Adipocyte (in vitro differentiated cells): ENCODE results near the gene VPS29.
A peak's percentile ranks its signal among the peaks of the same experiment; 100 is the strongest.
"Not testable (repeated sequence)": the region's sequence is repeated elsewhere in the genome, so short reads cannot be mapped to it uniquely, and the experiment has no call there.

Experiments used
- DNase-seq: peaks from one replicate; pipeline ENCODE4 v3.0.0-alpha.2; 2015; ENCODE audit warnings: low read depth
- H3K27me3 ChIP-seq: replicated peaks from 2 replicates; pipeline ENCODE4 v1.7.0; 2013; ENCODE audit warnings: mild to moderate bottlenecking, low read length, moderate library complexity; ENCODE audit not compliant: control insufficient read depth, insufficient read depth
- H3K36me3 ChIP-seq: 2 replicates; pipeline ENCODE4 v1.7.0; 2013; ENCODE audit warnings: low read length, mild to moderate bottlenecking, moderate library complexity; ENCODE audit not compliant: control insufficient read depth, insufficient read depth, severe bottlenecking
- H3K4me1 ChIP-seq: 2 replicates; pipeline ENCODE4 v1.7.0; 2013; ENCODE audit warnings: mild to moderate bottlenecking, low read length, moderate library complexity; ENCODE audit not compliant: control insufficient read depth, insufficient read depth
- H3K4me3 ChIP-seq: 2 replicates; pipeline ENCODE4 v1.7.0; 2013; ENCODE audit warnings: mild to moderate bottlenecking, low read length, moderate library complexity
- H3K9ac ChIP-seq: 2 replicates; pipeline ENCODE4 v1.7.0; 2013; ENCODE audit warnings: mild to moderate bottlenecking, low read length, moderate library complexity
- H3K9me3 ChIP-seq: 2 replicates; pipeline ENCODE4 v1.7.0; 2013; ENCODE audit warnings: mild to moderate bottlenecking, low read length, moderate library complexity; ENCODE audit not compliant: control insufficient read depth

VPS29 gene

DNA sequence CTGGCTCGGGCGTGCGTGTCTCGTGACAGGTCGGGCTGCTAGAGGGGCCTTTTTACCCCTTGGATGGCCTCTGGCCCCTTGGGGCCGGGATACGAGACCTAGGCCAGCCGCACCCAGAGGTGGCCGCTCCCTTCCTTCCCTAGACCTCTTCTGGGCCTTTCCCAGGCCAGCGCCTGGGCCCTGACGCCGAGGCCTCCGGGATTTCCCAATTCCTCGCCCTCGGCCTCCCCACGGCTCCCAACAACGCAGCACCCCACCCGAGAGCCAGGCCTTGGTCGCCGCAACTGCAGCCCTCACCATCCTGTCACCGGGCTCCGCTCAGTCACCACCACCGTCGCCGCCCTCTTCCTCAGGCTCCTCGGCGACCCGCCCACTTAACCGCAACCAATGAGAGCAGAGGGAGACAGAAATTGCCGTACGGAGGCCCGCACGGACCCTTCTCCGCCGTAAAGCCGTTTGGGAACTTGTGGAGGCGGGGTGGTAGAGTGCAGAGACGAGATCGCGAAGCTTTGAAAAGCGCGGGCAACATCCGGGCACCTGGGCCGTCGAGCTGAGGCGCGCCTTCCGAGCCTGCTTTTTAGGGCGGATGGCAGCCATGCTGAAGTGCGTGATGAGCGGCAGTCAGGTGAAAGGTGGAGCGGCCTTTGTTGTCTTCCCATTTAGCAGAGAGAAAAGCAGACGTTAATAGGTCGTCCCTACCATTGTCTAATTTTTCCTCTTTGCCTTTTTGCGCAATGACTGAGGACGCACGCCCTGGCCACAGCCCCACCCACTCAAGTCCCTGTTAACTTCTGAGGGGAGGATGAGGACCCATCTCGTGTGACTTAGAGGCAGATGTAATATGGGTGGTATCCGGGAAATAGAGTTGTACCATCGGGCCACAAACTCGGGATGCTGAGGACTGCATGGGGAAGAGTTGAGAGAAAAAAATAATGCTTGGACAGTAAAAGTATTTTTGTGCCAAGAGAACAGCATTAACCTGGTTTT is at the start of gene VPS29, which contains the start of gene RAD9B:
TSS of gene VPS29 (minus strand) at position 360 of the 987 bp plus-strand sequence. CDS start at position 300, 60 bp downstream.
TSS of gene RAD9B (plus strand) at position 580 of the 987 bp plus-strand sequence. CDS start at position 587, 7 bp downstream.
- peak within 1 kb of the TSS; percentile 92 for H3K9ac ChIP-seq
- no peaks in the 10 kb centered on the region for H3K27me3 ChIP-seq
- peaks cover 34% of the 10 kb centered on the region for H3K4me1 ChIP-seq
- peak within 1 kb of the TSS; percentile 94 for H3K4me3 ChIP-seq
- no peaks in the 10 kb centered on the region for H3K36me3 ChIP-seq
- DNase-seq: peak; percentile 99
- no peaks in the 10 kb centered on the region for H3K9me3 ChIP-seq

DNA sequence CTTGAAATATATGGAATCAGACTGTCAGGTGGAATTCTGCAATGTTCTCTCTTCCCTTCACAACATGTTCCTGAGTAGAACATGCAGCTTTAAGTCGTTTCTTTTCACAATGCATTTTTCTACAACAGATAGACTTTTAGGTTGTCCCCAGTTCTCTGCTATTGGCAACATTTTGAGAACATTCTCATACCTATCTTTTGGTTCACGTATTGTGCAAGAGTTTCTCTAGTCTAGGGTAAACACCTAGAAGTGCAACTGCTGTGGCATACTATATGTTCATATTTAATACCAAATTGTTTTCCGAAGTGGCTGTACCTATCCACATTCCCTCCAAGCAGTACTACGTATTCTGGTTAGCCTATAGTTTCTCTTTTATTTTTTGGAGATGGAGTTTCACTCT is 49.1 kb upstream of the VPS29 start:
- no peak overlapping the region for H3K9ac ChIP-seq
- peaks cover 8% of the 10 kb centered on the region for H3K36me3 ChIP-seq
- H3K4me3 ChIP-seq: no peak overlapping the region
- peaks cover 57% of the 10 kb centered on the region for H3K4me1 ChIP-seq
- H3K9me3 ChIP-seq: no peaks in the 10 kb centered on the region
- DNase-seq: no peak
- H3K27me3 ChIP-seq: no peaks in the 10 kb centered on the region

DNA sequence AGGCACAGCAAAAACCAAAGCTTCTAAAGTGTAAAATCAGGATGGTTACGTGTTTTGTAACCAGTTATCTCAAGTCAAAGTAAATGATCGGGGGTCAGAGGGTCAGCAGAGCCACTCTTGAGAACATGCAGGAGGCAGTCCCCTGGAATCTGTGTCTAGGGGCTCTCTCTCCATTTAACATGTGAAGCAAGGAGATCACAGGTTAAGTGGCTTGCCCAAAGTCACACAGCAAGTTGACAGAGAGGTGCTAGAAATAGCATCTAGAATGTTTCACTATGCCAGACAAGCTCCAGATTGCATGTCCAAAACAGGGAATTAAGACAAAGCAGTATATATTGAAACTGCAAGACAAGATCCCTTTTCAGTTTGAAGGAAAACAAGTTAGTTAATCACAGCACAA is 47.8 kb upstream of the VPS29 start:
- no peaks in the 10 kb centered on the region for H3K27me3 ChIP-seq
- peaks cover 15% of the 10 kb centered on the region for H3K36me3 ChIP-seq
- H3K9ac ChIP-seq: no peak overlapping the region
- no peak overlapping the region for H3K4me3 ChIP-seq
- no peak for DNase-seq
- peaks cover 57% of the 10 kb centered on the region for H3K4me1 ChIP-seq
- no peaks in the 10 kb centered on the region for H3K9me3 ChIP-seq

DNA sequence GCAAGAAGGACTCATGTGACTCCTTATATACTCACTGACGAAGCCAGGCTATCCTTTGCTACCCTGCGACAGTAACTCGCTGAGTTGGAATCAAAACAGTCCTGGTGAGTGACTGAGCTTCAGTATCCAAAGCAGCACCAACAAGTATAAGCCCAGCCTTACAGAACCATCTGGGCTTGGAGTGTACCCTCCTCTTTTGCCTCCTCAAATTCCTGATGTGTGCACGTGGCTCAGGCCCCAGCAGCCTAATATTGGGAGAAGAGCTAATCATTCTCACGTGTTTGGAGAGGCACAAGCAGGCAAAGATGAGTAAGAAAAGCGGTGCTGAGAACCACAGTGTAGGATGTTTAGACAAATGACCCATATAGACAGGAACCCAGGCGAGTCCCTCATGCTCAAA is 46.8 kb upstream of the VPS29 start:
- no peaks in the 10 kb centered on the region for H3K9me3 ChIP-seq
- peaks cover 15% of the 10 kb centered on the region for H3K36me3 ChIP-seq
- H3K9ac ChIP-seq: peak overlapping the region; percentile 27
- peaks cover 58% of the 10 kb centered on the region for H3K4me1 ChIP-seq
- H3K27me3 ChIP-seq: no peaks in the 10 kb centered on the region
- DNase-seq: peak; percentile 41
- no peak overlapping the region for H3K4me3 ChIP-seq

DNA sequence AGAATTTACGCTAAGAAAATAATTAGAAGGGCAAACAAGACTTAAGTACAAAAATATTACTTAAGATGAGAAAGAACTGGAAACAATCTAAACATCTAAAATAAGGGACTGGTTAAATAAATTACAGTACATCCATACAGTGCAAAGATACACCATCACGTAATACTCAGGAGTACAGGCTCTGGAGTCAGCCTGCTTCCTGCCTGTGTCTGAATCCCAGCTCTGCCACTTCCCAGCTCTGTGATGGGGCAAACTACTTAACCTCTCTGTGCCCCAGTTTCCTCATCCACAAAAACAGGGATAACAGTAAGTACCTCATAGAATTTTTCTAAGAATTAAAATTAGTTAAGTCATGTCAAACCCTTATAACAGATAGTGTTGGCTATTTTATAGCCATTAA is 45.2 kb upstream of the VPS29 start:
- peaks cover 68% of the 10 kb centered on the region for H3K4me1 ChIP-seq
- peak overlapping the region; percentile 20 for H3K4me3 ChIP-seq
- peaks cover 15% of the 10 kb centered on the region for H3K36me3 ChIP-seq
- no peaks in the 10 kb centered on the region for H3K27me3 ChIP-seq
- no peak for DNase-seq
- no peak overlapping the region for H3K9ac ChIP-seq
- H3K9me3 ChIP-seq: no peaks in the 10 kb centered on the region

DNA sequence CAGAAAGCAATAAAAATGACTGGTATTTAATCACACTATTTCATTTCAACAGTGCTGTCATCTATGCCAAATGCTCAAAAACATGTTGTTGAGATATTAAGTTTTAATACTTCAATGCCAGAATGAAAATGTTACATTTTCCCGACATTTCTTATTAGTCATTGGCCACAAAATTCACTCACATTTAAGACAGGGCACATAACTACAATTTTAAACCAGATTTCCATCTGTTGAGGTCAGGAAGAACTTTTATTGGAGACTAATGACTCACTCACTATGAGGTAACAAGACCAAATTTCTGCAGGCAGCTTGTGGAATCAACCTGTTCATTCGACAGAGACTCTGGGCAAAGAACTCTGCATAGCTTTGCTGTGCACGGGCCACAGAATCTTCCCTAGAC is 44.4 kb upstream of the VPS29 start:
- Histone ChIP-seq H3K4me3 (peak overlapping the region; percentile 15), H3K9ac (peak overlapping the region; percentile 60), H3K4me1 (peaks cover 64% of the 10 kb centered on the region), H3K36me3 (peaks cover 15% of the 10 kb centered on the region), H3K9me3 (no peaks in the 10 kb centered on the region), H3K27me3 (no peaks in the 10 kb centered on the region)
- DNase-seq: peak; percentile 76

DNA sequence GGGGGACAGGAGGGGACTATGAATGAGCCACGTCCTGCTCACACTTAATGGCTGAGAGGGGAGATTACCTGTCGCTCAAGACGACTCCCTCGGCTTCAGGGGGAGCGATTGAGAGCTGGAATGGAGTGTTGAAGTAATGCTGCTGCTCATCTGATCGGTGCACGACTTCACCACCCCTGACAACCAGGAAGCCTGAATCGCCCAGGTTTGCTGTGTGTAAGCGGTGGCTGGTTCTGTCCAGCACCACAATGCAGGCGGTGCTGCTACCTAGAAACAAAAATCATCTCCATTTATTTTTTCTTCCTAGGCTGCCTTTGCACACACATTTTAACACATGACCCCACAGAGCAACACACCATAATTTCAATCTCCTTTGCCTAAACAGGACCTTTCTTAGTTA is 43.9 kb upstream of the VPS29 start:
- Histone ChIP-seq H3K4me3 (peak overlapping the region; percentile 15), H3K9me3 (no peaks in the 10 kb centered on the region), H3K4me1 (peaks cover 64% of the 10 kb centered on the region), H3K36me3 (peaks cover 11% of the 10 kb centered on the region), H3K27me3 (no peaks in the 10 kb centered on the region), H3K9ac (peak overlapping the region; percentile 60)
- DNase-seq: no peak

DNA sequence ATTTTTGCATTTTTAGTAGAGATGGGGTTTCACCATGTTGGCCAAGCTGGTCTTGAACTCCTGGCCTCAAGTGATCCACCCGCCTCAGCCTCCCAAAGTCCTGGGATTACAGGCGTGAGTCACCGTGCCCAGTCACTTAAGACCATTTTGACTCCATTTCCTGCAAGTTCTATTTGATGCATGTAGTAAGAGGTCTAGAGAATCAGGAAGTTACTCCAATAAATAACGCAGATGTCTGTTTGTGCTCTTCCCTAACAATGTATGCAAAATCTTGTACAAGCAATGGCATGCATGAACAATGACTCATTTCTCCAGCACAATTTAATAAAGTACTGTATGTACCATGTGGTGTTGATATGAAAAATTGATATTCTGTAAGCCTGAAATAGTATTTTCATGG is 43.3 kb upstream of the VPS29 start:
- H3K27me3 ChIP-seq, H3K36me3 ChIP-seq, H3K9me3 ChIP-seq: not testable (repeated sequence)
- Histone ChIP-seq H3K4me3 (peak overlapping the region; percentile 15), H3K4me1 (peaks cover 64% of the 10 kb centered on the region), H3K9ac (peak overlapping the region; percentile 60)
- DNase-seq: peak; percentile 55

DNA sequence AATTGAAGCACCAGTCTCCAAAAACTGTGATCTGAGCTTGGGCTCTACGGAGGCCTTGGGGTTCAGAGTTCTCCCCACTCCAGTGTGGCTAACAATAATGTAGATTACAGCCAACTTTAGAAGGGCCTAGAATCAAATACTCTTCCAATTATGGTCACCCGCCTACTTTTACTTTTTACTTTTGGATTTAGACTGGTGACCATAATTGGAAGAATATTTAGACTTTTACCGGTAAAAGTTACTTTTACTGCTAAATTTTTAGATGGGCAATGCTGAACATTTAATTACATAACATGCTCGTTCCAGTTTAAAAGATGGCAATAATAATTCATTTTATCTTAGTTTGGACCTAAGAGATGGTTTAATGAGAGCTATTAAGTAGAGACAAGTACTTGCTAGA is 42.1 kb upstream of the VPS29 start:
- Histone ChIP-seq H3K9ac (peak overlapping the region; percentile 75), H3K27me3 (no peaks in the 10 kb centered on the region), H3K9me3 (no peaks in the 10 kb centered on the region), H3K36me3 (peaks cover 15% of the 10 kb centered on the region), H3K4me3 (peak overlapping the region; percentile 32), H3K4me1 (peaks cover 55% of the 10 kb centered on the region)
- DNase-seq: no peak

DNA sequence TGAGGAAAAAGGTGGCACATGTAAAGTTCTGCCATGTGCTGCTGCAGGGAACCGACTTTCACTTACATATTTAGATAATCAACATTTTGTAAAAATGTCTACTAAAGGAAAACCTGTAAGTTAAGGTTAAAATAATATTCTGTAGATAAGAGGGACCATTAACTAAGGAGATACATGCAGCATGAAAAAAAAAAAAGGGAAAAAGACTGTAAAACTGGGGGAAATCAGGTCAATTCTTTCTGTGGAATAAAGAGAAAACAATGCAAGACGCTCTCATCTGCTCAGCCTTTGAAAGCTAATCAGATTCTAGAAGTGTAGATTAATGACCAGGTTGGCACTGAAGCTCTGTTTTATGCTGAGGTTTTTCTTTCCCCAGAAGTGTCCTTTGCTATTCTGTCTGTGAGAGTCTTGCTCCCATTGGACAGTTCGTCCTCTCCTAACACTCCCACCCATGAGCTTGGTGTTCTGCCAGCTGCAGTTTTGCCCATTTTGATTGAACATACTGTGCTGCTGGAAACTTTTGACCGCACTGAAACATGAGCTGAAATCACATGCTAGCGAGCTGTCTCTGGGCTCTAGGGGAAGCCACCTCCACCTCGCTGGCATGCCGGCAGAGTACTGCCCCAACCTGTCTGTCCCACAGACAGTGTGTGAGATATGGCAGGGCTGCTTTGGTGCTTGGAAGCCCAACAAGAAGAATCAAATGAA is 41.5 kb upstream of the VPS29 start:
- DNase-seq: no peak
- Histone ChIP-seq H3K9ac (peak overlapping the region; percentile 75), H3K36me3 (peaks cover 20% of the 10 kb centered on the region), H3K4me1 (peaks cover 50% of the 10 kb centered on the region), H3K9me3 (no peaks in the 10 kb centered on the region), H3K4me3 (peak overlapping the region; percentile 32), H3K27me3 (no peaks in the 10 kb centered on the region)

DNA sequence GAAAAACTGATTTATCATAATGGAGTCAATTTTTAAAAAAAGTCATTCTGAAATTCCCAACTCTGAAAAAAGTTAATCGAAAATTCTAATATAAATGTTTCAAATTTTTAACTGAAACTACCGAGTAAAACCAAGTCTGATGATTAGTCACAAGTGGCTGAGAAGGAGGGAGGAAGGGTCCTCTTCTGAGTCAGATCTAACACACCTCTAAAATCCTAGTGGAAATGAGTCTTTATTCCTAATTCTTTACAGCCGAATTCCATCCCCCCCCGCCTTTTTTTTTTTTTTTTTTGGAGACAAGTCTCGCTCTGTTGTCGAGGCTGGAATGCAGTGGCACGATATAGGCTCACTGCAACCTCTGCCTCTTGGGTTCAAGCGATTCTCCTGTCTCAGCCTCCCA is 38.1 kb upstream of the VPS29 start:
- no peaks in the 10 kb centered on the region for H3K27me3 ChIP-seq
- H3K36me3 ChIP-seq: peaks cover 43% of the 10 kb centered on the region
- no peak overlapping the region for H3K9ac ChIP-seq
- H3K4me3 ChIP-seq: no peak overlapping the region
- DNase-seq: no peak
- H3K4me1 ChIP-seq: peaks cover 46% of the 10 kb centered on the region
- H3K9me3 ChIP-seq: no peaks in the 10 kb centered on the region
